Testis (tissue), 2 donors: ENCODE data around the gene ATE1.

ENCODE experiments used
- CTCF ChIP-seq, 3 experiments: fragments of 450-650 bp in 2 of 3; fragments of 200-600 bp in 1 of 3; sonication (generic) in 1 of 3; IDR thresholded peaks; one replicate each; pipeline ENCODE4 v1.5.1; 2016 to 2019; ENCODE audit warnings: antibody characterized with exemption in 3 of 3, mild to moderate bottlenecking in 2 of 3, moderate library complexity in 1 of 3
- POLR2A ChIP-seq: fragments of 450-650 bp; IDR thresholded peaks from one replicate; pipeline ENCODE4 v1.6.1; 2017; ENCODE audit warnings: antibody characterized with exemption, mild to moderate bottlenecking, moderate library complexity

DNA sequence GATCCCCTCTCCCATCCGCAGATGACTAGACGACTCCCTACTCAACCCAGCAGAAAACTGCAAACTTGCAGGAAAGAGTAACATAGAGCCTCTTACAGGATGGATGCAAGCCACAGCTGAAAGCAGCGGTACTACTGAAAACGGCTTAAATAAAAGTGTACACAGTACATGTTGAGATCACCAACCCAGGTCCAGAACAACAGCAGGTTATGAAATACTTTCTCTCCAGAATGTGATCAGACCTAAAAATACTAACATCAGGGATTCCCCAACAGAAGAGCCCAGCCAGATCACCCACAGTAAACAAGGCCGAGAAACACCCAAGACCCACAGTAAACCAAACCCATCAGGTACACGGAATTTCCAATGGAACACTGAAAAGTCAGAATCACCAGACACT lies 13.2 kb downstream of the ATE1 start:
- no peak for TF ChIP-seq POLR2A
- no peak for TF ChIP-seq CTCF (IDR thresholded peaks at IDR 0.05)
